ENCODE data around the gene SH2D4B. TPM values are rescaled to one million over a fixed set of nuclear protein-coding genes. Genes with fewer than 3 reads are reported as not detected.

SH2D4B gene
- total RNA-seq, 2 experiments from 2014 or later: 0.16 to 0.31 TPM

DNA sequence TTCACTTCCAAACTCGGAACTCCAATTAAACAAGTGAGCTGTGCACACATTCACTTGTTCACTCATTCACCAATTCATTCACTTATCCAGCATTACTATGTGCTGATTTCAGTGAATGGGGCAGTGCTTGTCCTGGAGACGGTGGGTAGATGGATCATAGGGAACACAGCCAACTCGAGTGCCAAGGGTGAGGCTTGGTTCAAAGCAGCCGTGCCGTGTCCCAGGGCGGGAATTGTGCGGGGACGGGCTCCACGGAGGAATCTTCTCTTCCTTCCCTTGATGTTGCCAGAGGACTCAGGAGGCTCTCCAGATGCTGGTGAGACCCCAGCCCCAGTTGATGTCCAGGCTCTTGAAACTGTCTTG lies 2.9 kb downstream of the SH2D4B start:
- Histone ChIP-seq H3K36me3 (ENCODE audit: insufficient read depth, low read length) (no peaks in the 10 kb centered on the region), H3K27me3 (ENCODE audit: control insufficient read depth in 1 of 2, insufficient read depth in 2 of 2, low read length in 2 of 2) (no peaks in the 10 kb centered on the region), H3K9me3 (ENCODE audit: control insufficient read depth in 1 of 2, insufficient read depth in 1 of 2, low read length in 2 of 2) (no peaks in the 10 kb centered on the region), H3K4me1 (ENCODE audit: insufficient read depth, low read length) (peaks cover 15% of the 10 kb centered on the region), H3K4me3 (ENCODE audit: low read length) (no peak overlapping the region), H3K27ac (ENCODE audit: low read depth in 1 of 2, low read length in 2 of 2) (no peak overlapping the region)
- Mint-ChIP-seq H3K27me3 (no peaks in the 10 kb centered on the region), H3K27ac (no peak overlapping the region), H3K36me3 (ENCODE audit: low read depth) (peaks cover under 1% of the 10 kb centered on the region), H3K4me3 (no peak overlapping the region), H3K9me3 (no peaks in the 10 kb centered on the region), H3K4me1 (ENCODE audit: low read depth) (peaks cover 2% of the 10 kb centered on the region)
- POLR2A ChIA-PET: no interaction called here
- ATAC-seq (ENCODE audit: poor library complexity) (no peak), DNase-seq (no peak)
- intact Hi-C loops (cut with DNase I, micrococcal nuclease): no loop called here
- CTCF ChIA-PET: interaction anchor here (1.3 kb wide), 1 partner anchor 96 kb away, joined by 4 read pairs; no protein-coding TSS in a partner anchor
- TF ChIP-seq, protein P1, sequence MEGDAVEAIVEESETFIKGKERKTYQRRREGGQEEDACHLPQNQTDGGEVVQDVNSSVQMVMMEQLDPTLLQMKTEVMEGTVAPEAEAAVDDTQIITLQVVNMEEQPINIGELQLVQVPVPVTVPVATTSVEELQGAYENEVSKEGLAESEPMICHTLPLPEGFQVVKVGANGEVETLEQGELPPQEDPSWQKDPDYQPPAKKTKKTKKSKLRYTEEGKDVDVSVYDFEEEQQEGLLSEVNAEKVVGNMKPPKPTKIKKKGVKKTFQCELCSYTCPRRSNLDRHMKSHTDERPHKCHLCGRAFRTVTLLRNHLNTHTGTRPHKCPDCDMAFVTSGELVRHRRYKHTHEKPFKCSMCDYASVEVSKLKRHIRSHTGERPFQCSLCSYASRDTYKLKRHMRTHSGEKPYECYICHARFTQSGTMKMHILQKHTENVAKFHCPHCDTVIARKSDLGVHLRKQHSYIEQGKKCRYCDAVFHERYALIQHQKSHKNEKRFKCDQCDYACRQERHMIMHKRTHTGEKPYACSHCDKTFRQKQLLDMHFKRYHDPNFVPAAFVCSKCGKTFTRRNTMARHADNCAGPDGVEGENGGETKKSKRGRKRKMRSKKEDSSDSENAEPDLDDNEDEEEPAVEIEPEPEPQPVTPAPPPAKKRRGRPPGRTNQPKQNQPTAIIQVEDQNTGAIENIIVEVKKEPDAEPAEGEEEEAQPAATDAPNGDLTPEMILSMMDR (IDR thresholded peaks at IDR 0.05): no peak

DNA sequence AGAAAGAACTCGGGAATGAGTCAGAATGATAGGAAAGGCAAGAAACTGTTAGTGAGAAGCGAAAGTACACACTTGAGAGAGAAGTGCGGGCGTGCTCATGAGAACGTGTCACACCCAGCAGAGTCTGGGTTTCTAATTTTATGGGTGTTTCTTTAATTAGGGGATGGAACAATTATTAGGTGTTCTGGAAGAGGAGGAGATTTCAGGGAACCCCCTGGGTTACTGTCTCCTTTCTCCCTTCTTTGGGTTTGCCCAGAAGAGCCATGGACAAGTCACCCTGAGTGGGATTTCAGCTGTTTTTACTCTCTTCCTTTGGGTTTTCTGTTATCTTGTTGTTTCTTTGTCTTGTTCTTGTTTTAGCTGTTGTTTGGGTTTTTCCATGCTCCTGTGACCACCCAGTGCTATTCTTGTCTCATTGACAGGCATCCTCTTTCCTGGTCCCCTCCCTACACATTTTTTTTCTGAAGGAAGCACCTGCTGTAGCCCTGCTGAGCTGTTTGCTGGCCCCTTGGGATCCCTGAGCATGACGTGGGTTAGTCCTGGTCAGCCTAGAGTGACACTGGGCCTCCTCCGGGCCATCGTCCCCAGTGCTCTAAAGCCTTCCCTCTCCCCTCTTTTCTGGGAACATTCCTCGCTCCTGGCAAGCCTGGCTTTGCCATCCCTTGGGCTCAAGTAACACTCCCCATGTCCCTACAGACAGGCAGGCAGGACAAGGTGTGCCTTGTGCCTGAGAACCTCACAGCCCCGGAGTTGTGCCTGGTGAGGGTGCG lies 3.5 kb downstream of the SH2D4B start:
- Mint-ChIP-seq H3K9me3 (no peaks in the 10 kb centered on the region), H3K4me1 (ENCODE audit: low read depth) (no peaks in the 10 kb centered on the region), H3K27me3 (no peaks in the 10 kb centered on the region), H3K27ac (no peak overlapping the region), H3K36me3 (ENCODE audit: low read depth) (no peaks in the 10 kb centered on the region), H3K4me3 (no peak overlapping the region)
- CTCF ChIA-PET: no interaction called here
- DNase-seq: no peak
- intact Hi-C loops (cut with DNase I, micrococcal nuclease): no loop called here
- Histone ChIP-seq H3K9me3 (ENCODE audit: control insufficient read depth in 1 of 2, insufficient read depth in 1 of 2, low read length in 2 of 2) (no peaks in the 10 kb centered on the region), H3K4me3 (ENCODE audit: low read length) (no peak overlapping the region), H3K27ac (ENCODE audit: low read depth in 1 of 2, low read length in 2 of 2) (no peak overlapping the region), H3K36me3 (ENCODE audit: insufficient read depth, low read length) (no peaks in the 10 kb centered on the region), H3K27me3 (ENCODE audit: control insufficient read depth in 1 of 2, insufficient read depth in 2 of 2, low read length in 2 of 2) (no peaks in the 10 kb centered on the region), H3K4me1 (ENCODE audit: insufficient read depth, low read length) (peaks cover 12% of the 10 kb centered on the region)
- TF ChIP-seq, protein P1 (IDR thresholded peaks at IDR 0.05): no peak
- POLR2A ChIA-PET: no interaction called here
- ATAC-seq (ENCODE audit: poor library complexity): no peak

DNA sequence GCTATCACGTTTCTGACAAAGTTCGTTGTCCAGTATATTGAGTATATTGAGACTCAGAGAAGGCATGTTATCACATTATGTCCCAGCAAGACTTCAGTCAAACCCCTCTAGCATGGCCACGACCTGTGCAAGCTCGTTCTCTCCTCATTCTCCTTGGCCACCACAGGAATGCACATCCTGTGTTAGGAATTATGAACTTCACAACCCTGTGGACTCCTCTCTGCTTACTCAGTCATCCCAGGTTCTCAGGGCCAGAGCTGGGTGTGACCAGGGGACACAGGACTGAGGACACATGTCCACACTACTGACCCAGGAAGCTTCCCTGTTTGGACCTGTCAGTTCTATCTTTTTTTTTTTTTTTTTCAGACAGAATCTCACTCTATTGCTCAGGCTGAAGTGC lies 4.4 kb downstream of the SH2D4B start:
- no peaks in the 10 kb centered on the region for H3K4me1 Mint-ChIP-seq (ENCODE audit: low read depth)
- H3K27ac Mint-ChIP-seq: no peak overlapping the region
- Histone ChIP-seq H3K4me3 (ENCODE audit: low read length) (no peak overlapping the region), H3K27me3 (ENCODE audit: control insufficient read depth in 1 of 2, insufficient read depth in 2 of 2, low read length in 2 of 2) (no peaks in the 10 kb centered on the region), H3K36me3 (ENCODE audit: insufficient read depth, low read length) (no peaks in the 10 kb centered on the region), H3K27ac (ENCODE audit: low read depth in 1 of 2, low read length in 2 of 2) (no peak overlapping the region), H3K9me3 (ENCODE audit: control insufficient read depth in 1 of 2, insufficient read depth in 1 of 2, low read length in 2 of 2) (no peaks in the 10 kb centered on the region), H3K4me1 (ENCODE audit: insufficient read depth, low read length) (peaks cover 3% of the 10 kb centered on the region)
- POLR2A ChIA-PET: no interaction called here
- ATAC-seq (ENCODE audit: poor library complexity) (no peak), DNase-seq (no peak)
- intact Hi-C loops (cut with DNase I, micrococcal nuclease): no loop called here
- CTCF ChIA-PET: no interaction called here
- H3K27me3 Mint-ChIP-seq: no peaks in the 10 kb centered on the region
- no peak overlapping the region for H3K4me3 Mint-ChIP-seq
- no peaks in the 10 kb centered on the region for H3K9me3 Mint-ChIP-seq
- TF ChIP-seq, protein P1 (IDR thresholded peaks at IDR 0.05): no peak
- no peaks in the 10 kb centered on the region for H3K36me3 Mint-ChIP-seq (ENCODE audit: low read depth)
